GM18511 (cell line): ENCODE results near the gene NKTR.
"Not testable (repeated sequence)": the region's sequence is repeated elsewhere in the genome, so short reads cannot be mapped to it uniquely, and the experiment has no call there.

Experiments used
- ATAC-seq: cut with Tn5 transposase; IDR thresholded peaks from one replicate; pipeline ENCODE4 v1.9.1; 2021; ENCODE audit warnings: mild to moderate bottlenecking, moderate library complexity; ENCODE audit not compliant: unreplicated experiment

NKTR gene

DNA sequence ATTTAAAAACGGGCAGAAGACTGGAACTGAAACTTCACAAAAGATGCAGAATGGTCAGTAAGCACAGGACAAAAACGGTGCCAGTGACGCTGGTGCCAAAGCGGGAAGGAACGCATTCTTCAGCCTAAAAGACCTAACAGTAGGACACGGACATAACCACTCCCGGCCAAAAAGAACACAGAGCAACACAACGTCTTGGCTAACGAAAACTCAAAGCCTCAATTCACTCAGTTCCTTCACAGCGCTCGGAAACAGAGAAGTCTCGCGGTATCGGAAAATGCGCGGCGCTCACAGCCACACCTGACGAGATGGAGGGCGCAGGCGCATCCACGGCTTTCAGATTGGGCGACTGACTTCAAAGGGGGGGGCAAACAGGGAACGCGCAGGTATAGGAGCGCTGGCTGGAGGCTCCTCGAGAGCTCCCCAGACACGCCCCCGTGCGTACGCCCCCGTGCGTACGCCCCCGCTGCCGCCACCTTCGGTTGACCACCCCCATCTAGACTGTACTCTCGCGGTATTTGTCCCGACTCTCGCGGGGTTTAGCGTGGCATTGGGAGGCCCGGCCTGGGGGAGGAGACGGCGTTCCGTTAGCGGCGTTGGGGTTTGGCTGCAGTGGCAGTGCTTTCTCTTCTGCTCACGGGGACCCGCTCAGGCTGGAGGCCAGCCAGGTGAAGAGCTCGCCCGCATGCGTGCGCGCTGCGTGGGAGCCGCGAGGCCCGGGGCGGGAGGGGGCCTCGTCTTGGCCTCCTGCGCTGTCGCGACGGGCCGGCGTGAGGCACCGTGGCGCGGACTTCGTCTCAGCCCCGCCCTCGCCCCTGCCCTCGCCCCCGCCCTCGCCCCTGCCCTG is at the start of gene NKTR:
TSS of gene NKTR (plus strand) at position 576 of the 847 bp plus-strand sequence. CDS start 321 bp downstream, outside the sequence.
- ATAC-seq, result peak; percentile 82

DNA sequence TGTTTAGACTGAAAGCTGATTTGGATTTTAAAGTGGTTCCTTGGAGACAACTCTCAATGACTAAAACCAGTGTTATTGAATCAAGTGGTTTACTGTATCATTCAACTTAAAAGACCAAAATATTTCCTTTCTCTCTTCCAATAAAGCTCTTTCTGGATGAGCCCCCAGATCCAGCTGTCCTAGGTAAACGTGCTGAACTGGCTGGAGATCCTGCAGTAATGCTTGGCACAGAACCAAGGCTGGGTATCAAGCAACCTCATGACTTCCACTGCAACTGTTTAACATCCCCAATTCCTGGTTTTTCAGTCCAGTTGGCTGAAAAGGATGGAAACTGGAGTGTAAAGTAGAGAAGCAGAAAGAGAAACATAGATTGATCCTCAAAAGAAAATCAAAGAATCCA is 47.7 kb upstream of the NKTR start:
- no peak for ATAC-seq

GRCh38 chr3:42556089-42556632 is 44.3 kb upstream of the NKTR start:
- peak; percentile 68 for ATAC-seq

- not testable (repeated sequence) for ATAC-seq
Observed at GRCh38 chr3:42556817-42557216, 43.7 kb upstream of the NKTR start.

DNA sequence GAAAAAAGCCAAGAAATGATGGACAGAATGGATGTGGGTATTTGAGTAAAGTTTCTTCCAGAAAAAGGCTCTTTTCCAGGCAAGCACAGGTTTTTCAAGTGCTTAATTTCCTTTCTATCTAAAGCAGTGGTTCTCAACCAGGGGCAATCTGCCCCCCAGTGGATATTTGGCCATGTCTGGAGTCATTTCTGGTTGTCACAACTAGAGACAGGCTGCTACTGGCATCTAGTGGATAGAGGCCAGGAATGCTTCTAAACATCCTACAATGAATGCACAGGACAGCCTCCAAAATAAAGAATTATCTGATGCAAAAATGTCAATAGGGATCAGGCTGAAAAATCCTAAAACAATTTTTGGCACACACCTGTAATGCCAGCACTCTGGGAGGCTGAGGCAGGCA is 42.6 kb upstream of the NKTR start:
- ATAC-seq, result no peak

DNA sequence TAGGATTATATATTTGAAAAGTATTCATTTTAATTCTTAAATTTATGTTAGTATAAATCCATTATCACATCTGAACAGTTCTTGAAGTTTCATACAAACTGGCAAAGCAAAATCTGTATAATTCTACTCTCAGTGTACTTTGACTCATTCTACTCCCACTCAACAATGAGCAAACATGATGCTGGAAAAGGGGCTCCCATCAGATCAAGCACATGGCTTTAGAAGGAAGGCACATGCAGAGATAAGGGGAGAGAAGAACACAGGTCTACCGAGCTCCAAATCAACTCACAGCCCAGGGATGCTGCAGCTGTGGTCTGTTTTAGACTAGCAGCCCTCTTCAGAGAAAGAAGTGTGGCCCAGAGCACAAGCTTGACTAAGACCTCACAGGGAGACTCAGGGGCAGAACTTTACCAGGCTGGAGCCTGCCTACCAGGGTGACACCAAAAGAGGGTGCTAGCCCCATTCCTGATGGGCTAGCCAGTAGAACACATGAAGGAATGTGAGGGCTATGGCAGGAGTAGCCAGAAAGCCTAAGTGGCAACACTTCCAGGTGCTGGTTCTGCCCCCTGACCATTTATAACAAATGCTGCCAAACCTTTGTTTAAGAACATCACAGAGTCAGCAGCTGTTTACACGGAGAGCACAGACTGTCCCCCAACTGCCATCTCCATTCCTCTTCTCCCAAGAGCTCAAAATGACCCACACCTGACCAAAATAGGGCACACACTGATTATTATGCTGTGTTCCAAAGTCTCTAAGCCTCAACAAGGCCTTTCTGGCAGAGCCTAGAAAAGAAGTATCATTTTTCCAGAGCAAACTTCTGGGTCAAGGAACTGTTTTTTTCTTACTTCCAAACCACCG is 38.2 kb upstream of the NKTR start:
- no peak for ATAC-seq

- no peak for ATAC-seq
Observed at GRCh38 chr3:42569593-42570142, 30.8 kb upstream of the NKTR start.

DNA sequence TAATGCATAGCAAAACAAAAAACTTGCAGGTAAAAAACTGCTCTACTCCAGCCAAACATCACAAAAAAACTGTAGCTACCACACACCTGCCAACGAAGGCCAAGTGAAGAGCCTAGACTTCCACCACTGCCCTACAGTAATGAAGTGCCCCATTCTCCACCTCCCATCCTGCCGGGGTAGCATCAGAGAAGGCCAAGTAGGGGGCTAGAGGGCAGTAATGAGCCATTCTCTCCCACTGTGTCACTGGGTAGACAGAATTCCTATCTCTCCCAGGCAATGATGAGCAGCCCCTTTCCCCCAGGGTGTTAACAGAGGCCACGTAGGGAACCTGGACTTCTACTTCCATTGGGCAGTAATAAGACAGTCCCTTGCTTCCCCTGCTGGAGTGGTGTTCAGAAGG is 28.2 kb upstream of the NKTR start:
- no peak for ATAC-seq

GRCh38 chr3:42575137-42575741 is 25.2 kb upstream of the NKTR start:
- ATAC-seq, result no peak

GRCh38 chr3:42578054-42578453 is 22.4 kb upstream of the NKTR start:
- no peak for ATAC-seq

GRCh38 chr3:42579346-42579745 is 21.1 kb upstream of the NKTR start:
- ATAC-seq, result not testable (repeated sequence)

DNA sequence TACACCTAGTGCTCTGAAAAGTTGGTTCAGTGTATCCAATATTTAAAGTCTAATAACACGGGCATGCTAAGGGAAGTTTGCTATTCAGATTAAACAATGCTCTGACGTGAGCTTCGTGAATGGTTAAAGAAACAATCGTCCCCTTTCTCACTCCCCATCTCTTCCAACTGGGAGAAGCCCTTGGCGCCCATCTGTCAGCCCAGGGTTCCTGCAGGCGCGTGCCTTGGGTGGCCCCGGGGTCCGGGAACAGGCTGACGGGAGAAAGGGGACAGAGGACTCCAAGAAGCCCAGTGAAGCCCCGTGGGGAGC is 19.1 kb upstream of the NKTR start:
- no peak for ATAC-seq

GRCh38 chr3:42581709-42582473 is 18.6 kb upstream of the NKTR start, which contains the start of gene SEC22C:
TSS of gene SEC22C (minus strand) at chr3:42581967. CDS start at chr3:42569046, 12,921 bp downstream.
- ATAC-seq, result peak; percentile 96

DNA sequence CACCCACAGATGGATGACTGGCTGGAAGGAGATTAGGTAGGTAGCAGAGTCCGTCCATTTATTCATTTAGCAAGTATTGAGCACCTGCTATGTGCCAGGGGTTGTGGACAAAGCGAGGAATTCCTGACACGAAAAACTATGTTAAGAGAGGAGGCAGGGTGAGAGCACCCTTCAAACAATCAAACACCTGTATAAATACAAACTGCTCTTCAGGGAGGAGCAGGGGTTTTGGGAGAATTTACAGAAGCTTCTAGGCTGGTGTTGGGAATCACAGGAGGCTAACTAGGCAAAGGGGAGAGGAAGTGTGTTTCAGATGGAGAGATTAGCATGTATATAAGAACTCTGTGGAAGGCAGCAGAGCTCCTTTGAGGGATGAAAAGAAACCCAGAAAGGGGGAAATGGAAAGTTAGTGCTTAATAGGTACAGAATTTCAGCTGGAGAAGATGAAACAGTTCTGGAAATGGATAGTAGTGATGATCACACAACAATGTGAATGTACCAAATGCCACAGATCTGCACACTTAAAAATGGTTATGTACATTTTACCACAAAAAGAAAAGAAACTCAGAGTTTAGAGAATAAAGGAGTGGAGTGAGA is 17.9 kb upstream of the NKTR start:
- ATAC-seq, result no peak

DNA sequence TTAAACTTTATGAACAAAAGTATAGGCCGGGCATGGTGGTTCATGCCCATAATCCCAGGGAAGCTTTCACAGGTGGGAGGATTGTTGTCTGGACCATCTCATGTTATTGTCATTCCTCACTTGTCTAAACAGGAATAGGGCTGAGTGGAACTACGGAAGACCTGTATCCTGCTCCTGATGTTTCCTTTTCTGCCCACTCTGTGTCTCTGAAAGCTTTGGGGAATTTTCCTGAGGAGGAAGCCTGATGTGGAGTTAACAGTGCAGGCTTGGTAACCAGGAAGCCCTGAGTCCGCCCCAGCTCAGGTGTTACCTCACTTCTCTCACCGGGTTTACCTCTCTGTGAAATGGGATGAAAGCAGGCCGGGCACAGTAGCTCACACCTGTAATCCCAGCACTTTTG is 11.9 kb upstream of the NKTR start:
- no peak for ATAC-seq

DNA sequence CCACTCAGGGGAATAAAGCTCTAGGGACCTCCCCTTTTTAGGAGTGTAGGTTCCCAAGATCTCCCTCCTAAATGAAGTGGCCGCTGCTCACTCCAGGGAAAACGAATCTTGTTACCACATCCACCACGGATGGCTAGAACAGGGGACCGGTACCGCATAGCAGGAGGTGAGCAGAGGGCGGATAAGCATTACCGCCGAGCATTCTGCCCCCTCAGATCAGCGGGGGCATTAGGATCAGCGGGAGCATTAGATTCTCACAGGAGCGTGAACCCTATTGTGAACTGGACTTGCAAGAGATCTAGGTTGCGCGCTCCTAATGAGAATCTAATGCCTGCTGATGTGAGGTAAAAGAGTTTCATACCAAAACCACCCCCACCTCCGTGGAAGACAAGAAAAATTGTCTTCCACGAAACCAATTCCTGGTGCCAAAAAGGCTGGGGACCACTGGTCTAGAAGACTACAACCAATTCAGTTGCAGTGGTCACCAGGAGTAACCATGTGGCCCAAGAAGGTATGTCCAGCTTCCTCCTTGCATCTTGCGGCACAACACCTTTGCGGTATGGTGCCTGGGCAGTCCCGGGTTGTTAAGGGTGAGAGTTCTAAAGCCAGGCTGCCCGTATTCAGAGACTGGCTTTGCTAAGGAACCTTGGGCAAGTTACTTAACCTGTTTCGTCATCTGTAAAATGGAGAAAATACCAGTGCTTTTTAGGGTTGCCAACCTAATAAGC is 10.9 kb upstream of the NKTR start:
- ATAC-seq, result no peak

DNA sequence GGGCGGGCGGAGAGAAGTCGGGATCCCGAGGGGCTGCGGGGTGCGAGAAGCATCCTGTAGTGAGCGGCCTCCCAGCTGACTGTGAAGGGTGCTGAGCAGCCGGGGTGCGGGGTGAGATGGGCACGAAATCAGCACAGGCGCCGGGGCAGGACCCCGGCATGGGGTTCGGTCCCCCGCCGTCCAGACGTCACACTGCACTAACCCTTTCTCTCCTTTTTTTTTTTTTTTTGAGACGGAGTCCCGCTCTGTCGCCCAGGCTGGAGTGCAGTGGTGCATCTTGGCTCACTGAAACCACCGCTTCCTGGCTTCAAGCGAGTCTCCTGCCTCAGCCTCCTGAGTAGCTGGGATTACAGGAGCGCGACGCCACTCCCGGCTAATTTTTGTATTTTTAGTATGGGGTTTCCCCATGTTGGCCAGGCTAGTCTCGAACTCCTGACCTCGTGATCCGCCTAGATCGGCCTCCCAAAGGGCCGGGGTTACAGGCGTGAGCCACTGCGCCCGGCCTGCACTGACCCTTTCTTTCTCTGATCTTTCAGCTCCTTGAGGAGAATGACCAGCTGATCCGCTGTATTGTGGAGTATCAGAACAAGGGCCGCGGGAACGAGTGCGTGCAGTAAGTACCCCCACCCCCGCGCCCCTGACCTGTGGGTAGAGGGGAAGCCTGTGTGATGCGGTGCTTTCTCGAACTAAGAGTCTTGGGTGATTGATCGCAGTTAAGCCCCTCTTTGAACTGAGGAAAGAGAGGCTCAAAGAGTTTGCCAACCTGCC is 9.3 kb upstream of the NKTR start:
- no peak for ATAC-seq

- no peak for ATAC-seq
Observed at GRCh38 chr3:42591811-42592210, 8.7 kb upstream of the NKTR start.
